ENCODE measurements around the gene PFDN6.
A peak's percentile ranks its signal among the peaks of the same experiment; 100 is the strongest.
"Not testable (repeated sequence)": the region's sequence is repeated elsewhere in the genome, so short reads cannot be mapped to it uniquely, and the experiment has no call there.

PFDN6 gene

DNA sequence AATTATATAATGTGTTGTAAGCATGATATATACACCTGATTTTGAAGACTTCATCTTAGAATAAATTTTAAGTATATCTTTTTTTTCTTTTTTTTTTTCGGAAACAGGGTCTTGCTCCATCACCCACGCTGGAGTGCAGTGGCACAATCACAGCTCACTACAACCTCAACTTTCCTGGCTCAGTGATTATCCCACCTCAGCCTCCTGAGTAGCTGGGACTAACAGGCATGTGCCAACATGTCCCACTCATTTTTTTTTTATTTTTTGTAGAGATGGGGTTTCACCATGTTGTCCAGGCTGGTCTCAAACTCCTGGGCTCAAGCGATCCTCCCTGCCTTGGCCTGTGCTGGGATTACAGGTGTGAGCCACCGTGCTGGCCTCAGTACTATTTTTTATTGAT is 34.8 kb upstream of the PFDN6 start:
- Histone ChIP-seq H3K4me3 (ENCODE audit: low read depth, low read length) (no peak overlapping the region), H3K4me1 (peaks cover 6% of the 10 kb centered on the region), H3K9me3 (no peaks in the 10 kb centered on the region), H3K27me3 (no peaks in the 10 kb centered on the region), H3K36me3 (peaks cover 4% of the 10 kb centered on the region; the same call in 1 of the 2 replicates)
- no peak for DNase-seq
- TF ChIP-seq, protein P1, sequence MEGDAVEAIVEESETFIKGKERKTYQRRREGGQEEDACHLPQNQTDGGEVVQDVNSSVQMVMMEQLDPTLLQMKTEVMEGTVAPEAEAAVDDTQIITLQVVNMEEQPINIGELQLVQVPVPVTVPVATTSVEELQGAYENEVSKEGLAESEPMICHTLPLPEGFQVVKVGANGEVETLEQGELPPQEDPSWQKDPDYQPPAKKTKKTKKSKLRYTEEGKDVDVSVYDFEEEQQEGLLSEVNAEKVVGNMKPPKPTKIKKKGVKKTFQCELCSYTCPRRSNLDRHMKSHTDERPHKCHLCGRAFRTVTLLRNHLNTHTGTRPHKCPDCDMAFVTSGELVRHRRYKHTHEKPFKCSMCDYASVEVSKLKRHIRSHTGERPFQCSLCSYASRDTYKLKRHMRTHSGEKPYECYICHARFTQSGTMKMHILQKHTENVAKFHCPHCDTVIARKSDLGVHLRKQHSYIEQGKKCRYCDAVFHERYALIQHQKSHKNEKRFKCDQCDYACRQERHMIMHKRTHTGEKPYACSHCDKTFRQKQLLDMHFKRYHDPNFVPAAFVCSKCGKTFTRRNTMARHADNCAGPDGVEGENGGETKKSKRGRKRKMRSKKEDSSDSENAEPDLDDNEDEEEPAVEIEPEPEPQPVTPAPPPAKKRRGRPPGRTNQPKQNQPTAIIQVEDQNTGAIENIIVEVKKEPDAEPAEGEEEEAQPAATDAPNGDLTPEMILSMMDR (IDR thresholded peaks at IDR 0.05; ENCODE audit: low read depth, low read length): no peak

DNA sequence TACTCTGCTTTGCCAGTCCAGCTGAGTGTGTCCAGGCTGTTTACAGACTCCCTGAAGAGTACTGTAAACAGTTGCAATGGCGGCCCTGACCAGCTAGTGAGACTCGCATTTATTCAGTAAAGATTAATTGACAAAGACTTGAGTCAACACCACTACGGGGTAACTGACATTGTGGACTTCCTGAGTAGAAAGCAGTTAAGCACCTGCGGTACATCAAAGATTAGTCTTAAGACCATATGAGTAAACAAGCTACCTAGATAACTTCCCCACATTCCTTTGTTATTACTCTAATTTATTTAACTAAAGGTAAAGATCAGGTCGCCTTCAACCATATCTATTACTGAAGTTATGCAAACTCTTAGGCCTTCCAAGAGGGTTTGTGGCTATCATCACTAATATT is 30.4 kb upstream of the PFDN6 start:
- no peaks in the 10 kb centered on the region for H3K27me3 ChIP-seq
- H3K4me1 ChIP-seq: no peaks in the 10 kb centered on the region
- no peaks in the 10 kb centered on the region for H3K9me3 ChIP-seq
- H3K36me3 ChIP-seq: peaks cover 18% of the 10 kb centered on the region
- TF ChIP-seq, protein P1 (IDR thresholded peaks at IDR 0.05; ENCODE audit: low read depth, low read length): no peak
- H3K4me3 ChIP-seq (ENCODE audit: low read depth, low read length): no peak overlapping the region
- DNase-seq: no peak

DNA sequence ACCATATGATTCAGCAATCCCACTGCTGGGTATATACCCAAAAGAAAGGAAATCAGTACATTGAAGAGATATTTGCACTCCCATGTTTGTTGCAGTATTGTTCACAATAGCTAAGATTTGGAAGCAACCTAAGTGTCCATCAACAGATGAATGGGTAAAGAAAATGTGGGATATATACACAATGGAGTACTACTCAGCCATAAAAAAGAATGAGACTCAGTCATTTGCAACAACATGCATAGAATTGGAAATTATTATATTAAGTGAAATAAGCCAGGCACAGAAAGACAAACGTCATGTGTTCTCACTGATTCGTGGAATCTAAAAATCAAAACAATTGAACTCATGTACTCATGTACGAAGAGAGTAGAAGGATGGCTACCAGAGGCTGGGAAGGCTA is 26.9 kb upstream of the PFDN6 start:
- H3K4me1 ChIP-seq; H3K27me3 ChIP-seq; H3K9me3 ChIP-seq; H3K4me3 ChIP-seq (ENCODE audit: low read depth, low read length); DNase-seq: not testable (repeated sequence)
- peaks cover 35% of the 10 kb centered on the region for H3K36me3 ChIP-seq

DNA sequence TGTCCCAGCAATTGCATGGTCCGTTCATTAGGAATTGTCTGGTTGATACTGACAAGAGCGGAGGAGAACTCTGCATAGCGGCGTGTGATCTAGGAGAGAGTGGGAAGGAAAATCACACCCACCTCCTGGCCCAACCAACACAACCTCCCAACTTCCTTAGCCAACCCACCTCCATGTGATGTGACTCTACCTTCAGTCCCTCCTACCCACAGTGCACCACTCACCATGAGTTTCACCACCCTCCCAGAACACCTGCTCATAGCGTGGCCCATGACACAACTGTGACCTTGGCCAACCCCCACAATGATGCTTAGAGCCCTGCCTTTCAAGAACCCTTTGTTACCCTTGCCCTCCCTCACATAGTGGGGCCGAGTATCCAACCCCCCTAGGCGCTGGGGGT is 25.4 kb upstream of the PFDN6 start:
- peaks cover 40% of the 10 kb centered on the region for H3K36me3 ChIP-seq
- no peaks in the 10 kb centered on the region for H3K4me1 ChIP-seq
- DNase-seq: no peak
- no peaks in the 10 kb centered on the region for H3K9me3 ChIP-seq
- H3K4me3 ChIP-seq (ENCODE audit: low read depth, low read length): no peak overlapping the region
- no peaks in the 10 kb centered on the region for H3K27me3 ChIP-seq
- TF ChIP-seq, protein P1 (IDR thresholded peaks at IDR 0.05; ENCODE audit: low read depth, low read length): no peak

DNA sequence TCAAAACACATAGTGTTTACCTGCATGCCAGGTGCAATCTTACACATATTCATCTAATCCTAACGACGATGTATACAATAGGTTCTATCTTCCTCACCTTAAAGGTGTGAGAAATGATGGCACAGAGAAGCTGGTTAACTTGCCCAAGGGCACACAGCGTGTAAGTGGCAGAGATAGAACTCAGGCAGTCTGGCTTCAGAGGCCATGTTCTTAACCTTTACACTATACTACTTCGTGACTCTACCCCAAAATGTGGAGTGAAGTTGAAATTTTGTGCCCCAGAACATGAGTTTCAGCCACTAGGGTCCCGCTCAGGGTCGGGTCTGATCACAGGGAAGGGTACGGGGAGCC is 18.3 kb upstream of the PFDN6 start:
- TF ChIP-seq, protein P1 (IDR thresholded peaks at IDR 0.05; ENCODE audit: low read depth, low read length): peak; percentile 18; the same call in 1 of the 2 replicates
- H3K27me3 ChIP-seq: no peaks in the 10 kb centered on the region
- H3K9me3 ChIP-seq: no peaks in the 10 kb centered on the region
- H3K36me3 ChIP-seq: peaks cover 55% of the 10 kb centered on the region
- H3K4me1 ChIP-seq: no peaks in the 10 kb centered on the region
- peak overlapping the region; percentile 92 for H3K4me3 ChIP-seq (ENCODE audit: low read depth, low read length)
- no peak for DNase-seq

DNA sequence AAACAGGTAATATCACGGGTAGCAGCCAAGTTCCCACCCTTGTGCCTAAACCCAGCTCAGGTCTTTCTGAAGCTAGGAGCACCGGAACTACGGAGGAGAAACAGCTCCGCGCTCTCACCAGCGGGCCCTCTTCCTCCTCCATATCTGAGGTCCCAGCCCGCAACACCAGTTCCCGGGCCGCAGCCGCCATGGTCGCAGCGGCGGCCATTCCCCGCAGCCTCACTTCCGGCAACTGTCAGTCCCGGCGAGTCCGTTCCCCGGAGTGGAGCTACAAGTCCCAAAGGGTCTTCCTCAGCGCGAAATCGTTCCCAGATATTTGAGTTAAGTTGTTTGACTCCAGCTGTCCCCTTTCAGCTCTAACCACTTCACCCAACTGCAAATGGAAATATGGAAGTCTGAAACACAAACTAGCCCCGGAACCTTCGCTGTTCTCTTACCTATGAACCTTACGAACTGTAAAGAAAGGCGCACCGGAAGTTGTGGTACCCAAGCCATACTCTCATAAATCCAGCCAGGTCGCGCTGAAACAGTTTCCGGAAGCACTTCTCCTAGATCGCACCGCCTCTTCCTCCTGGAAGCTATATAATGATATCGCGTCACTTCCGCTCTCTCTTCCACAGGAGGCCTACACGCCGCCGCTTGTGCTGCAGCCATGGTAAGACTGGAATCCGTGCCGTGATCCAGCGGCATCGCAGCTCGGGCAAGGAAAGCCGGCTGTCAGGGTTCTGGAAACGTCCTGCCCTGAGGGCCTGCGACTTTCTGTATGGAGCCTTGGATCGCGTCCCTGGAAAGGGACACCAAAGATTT is 17.7 kb upstream of the PFDN6 start, which contains the start of the genes RPS18 and VPS52:
RPS18 (plus strand) TSS at position 608 of the 807 bp plus-strand sequence; CDS start at position 653, 45 bp downstream.
VPS52 (minus strand) TSS at position 409 of the 807 bp plus-strand sequence; CDS start at position 208, 201 bp downstream.
- Histone ChIP-seq H3K4me3 (ENCODE audit: low read depth, low read length) (peak within 1 kb of the TSS; percentile 92), H3K36me3 (peaks cover 61% of the 10 kb centered on the region)
- TF ChIP-seq, protein P1 (IDR thresholded peaks at IDR 0.05; ENCODE audit: low read depth, low read length): no peak

More for the DNA sequence above, 17.7 kb upstream of the PFDN6 start, which contains the start of the genes RPS18 and VPS52:
- Histone ChIP-seq H3K27me3 (no peaks in the 10 kb centered on the region), H3K4me1 (no peaks in the 10 kb centered on the region), H3K9me3 (no peaks in the 10 kb centered on the region)
- DNase-seq: peak; percentile 94
